Adrenal gland (tissue), 12 donors: ENCODE data around the gene UBAC2. TPM values are rescaled to one million over a fixed set of nuclear protein-coding genes. Genes with fewer than 3 reads are reported as not detected.

ENCODE experiments used
- DNase-seq, 7 donors: peaks; one replicate each; pipeline ENCODE4 v3.0.0-alpha.2; 2019 to 2020
- H3K27ac ChIP-seq, 5 donors: fragments of 200-600 bp; sonication (generic) in 4 of 5; 1 replicate in 3 of 5; 2 replicates in 2 of 5; pipeline versions ENCODE4 v1.5.1 to v1.8.0; 2016 to 2020; ENCODE audit warnings: mild to moderate bottlenecking in 1 of 5
- H3K27me3 ChIP-seq: fragments of 200-600 bp; 2 replicates; pipeline ENCODE4 v1.8.0; 2021
- H3K36me3 ChIP-seq, 2 donors: fragments of 200-600 bp; replicated peaks in 1 of 2; 1 replicate in 1 of 2; 2 replicates in 1 of 2; pipeline versions ENCODE4 v1.5.1 to v1.8.0; 2018 to 2022
- H3K4me1 ChIP-seq, 2 donors: fragments of 200-600 bp; replicated peaks in 1 of 2; 1 replicate in 1 of 2; 2 replicates in 1 of 2; pipeline versions ENCODE4 v1.5.1 to v1.8.0; 2018 to 2021
- H3K4me3 ChIP-seq, 4 donors: fragments of 200-600 bp; sonication (generic) in 3 of 4; one replicate each; pipeline ENCODE4 v1.5.1; 2016 to 2018
- H3K9me3 ChIP-seq, 3 donors: fragments of 200-600 bp; sonication (generic) in 1 of 3; replicated peaks in 1 of 3; 1 replicate in 2 of 3; 2 replicates in 1 of 3; pipeline versions ENCODE4 v1.5.1 to v1.8.0; 2016 to 2021
- CTCF ChIP-seq, 6 experiments: fragments of 450-650 bp in 4 of 6; fragments of 200-600 bp in 2 of 6; sonication (generic) in 1 of 6; IDR thresholded peaks; 1 replicate in 5 of 6; 2 replicates in 1 of 6; pipeline versions ENCODE4 v1.5.1 to v1.8.0; 2016 to 2021; ENCODE audit warnings: antibody characterized with exemption in 6 of 6, mild to moderate bottlenecking in 2 of 6, moderate library complexity in 1 of 6
- POLR2A ChIP-seq, 2 donors: fragments of 450-650 bp; IDR thresholded peaks; one replicate each; pipeline ENCODE4 v1.6.1; 2017; ENCODE audit warnings: antibody characterized with exemption in 2 of 2, mild to moderate bottlenecking in 2 of 2, moderate library complexity in 1 of 2
- WGBS, 4 donors: extraction: QIAGEN DNeasy Blood & Tissue Kit in 2 of 4; methylation state at CpG; one replicate each; pipeline versions ENCODE4 v1.1.5 to v1.1.7; 2013 to 2017; 5-methylcytosine and 5-hydroxymethylcytosine counted together
- intact Hi-C, 2 donors: fragments of 100-400 bp; cut with DNase I; formaldehyde crosslinking; loops; one replicate each; pipeline versions ENCODE4 v1.14.1 to v1.15.0; 2022 to 2023
- polyA plus RNA-seq, 3 donors: library from polyadenylated mRNA; stranded (reverse); fragments of 200-250 nt in 2 of 3; fragments of 350-450 nt in 1 of 3; fragmentation: Illumina TruSeq in 1 of 3; extraction: RNeasy Lipid Tissue Mini Kit (QIAGEN cat#74804) in 1 of 3; gene quantifications; one replicate each; pipeline ENCODE4 v1.2.3, GENCODE V29; 2013 to 2014
- total RNA-seq, 9 donors: library from RNA; depleted of rRNA in 4 of 9; stranded (reverse); fragments of >200 nt in 4 of 9; fragments of 120-200 nt in 1 of 9; fragmentation: NEBNext Ultra II Directional in 1 of 9; extraction: Animal tissue kit (Norgen Biotek cat#: 25700) in 1 of 9; gene quantifications; one replicate each; pipeline versions ENCODE4 v1.1.0 to v1.2.4, GENCODE V29; 2013 to 2023
- donor health status: healthy with polysubstance abuse.
- donor health status: Bipolar disorder and iron deficiency.
- donor health status: DM: yes; HTN: yes; CAD: no.
- donor health status: DM: no; HTN: no; CAD: no.
- donor health status: DM: no; HTN: no; CAD: no.
- donor health status: DM: yes; HTN: yes; CAD: no.

Gene UBAC2
- total and polyA plus RNA-seq, 12 donors = 46.3 to 67.8 (median 53.5) TPM

DNA sequence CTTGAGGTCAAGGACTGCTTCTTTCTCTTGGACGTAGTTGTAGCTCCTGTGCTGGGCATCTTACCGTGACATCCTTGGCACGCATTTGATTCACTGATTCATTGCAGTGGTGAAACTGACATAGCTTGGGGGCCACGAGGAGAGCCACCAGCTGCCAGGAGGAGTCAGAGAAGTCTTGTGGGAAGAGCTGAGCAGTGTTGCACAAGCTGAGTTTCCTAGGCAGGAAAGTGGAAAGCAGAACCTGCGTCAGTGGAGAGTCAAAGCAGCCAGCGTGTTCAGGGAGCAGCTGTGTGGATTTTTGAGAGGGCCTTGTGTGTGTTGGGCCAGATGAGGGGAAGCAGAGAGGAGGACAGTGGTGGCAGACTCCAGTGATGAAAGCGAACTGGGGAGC, 111.8 kb downstream of the UBAC2 start:
- Histone ChIP-seq H3K9me3 (no peaks in the 10 kb centered on the region), H3K4me3 (no peak overlapping the region), H3K4me1 (peaks cover 15 to 17% of the 10 kb centered on the region in 2 donors), H3K36me3 (no peaks in the 10 kb centered on the region), H3K27ac (peak overlapping the region; percentile 31 to 90 (median 72)), H3K27me3 (no peaks in the 10 kb centered on the region)
- intact Hi-C loops = no loop called here
- TF ChIP-seq CTCF (IDR thresholded peaks at IDR 0.05) (no peak), POLR2A (IDR thresholded peaks at IDR 0.05) (peak in 1 of 2 donors; percentile 51)
- 26 to 36% (median 34%) methylated on average over 7 of the region's 7 CpGs for WGBS, 4 donors
- DNase-seq = peak; percentile 72 to 93 (median 92)

DNA sequence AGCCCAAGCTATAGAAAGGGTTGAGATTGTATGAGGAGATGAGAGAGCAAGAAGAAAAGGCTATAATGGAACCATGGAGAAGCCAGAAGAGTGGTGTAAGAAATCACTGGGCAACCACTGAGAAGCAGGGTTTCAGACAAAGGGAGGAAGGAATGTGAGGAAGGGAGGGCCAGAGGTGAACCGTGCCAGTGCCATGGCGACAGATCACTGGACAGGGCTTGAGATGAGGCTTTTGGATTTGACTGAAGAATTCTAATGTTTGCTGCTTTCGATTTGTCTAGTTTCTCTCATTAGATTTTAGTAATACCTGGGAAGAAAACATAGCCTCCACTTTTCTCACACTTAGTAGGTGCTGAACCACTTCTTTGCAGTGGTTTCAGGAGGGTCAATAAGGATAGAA, 112.8 kb downstream of the UBAC2 start:
- Histone ChIP-seq H3K9me3 (no peaks in the 10 kb centered on the region), H3K27ac (peak overlapping the region; percentile 31 to 90 (median 72)), H3K27me3 (no peaks in the 10 kb centered on the region), H3K4me1 (peaks cover 15 to 17% of the 10 kb centered on the region in 2 donors), H3K36me3 (no peaks in the 10 kb centered on the region), H3K4me3 (no peak overlapping the region)
- intact Hi-C loops = no loop called here
- 69 to 88% (median 79%) methylated on average over 3 of the region's 3 CpGs for whole genome bisulfite sequencing, 4 donors
- no peak for TF ChIP-seq CTCF (IDR thresholded peaks at IDR 0.05)
- no peak for TF ChIP-seq POLR2A (IDR thresholded peaks at IDR 0.05)
- DNase-seq = no peak

DNA sequence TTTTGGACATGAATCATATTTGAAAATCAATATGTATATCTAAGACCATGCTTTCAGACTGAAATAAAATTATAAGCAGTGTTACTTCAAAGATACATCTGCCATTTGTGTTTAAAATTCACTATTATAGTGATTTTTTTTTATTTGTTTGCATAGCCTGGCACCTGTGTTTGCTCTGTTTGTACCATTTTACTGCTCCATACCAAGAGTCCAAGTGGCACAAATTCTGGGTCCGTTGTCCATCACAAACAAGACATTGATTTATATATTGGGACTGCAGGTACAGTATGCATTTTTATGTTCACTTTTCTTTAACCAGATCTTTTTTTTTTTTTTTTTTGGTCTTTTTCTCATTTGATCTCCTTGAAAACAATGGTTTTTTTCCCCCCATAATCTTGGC, 113.3 kb downstream of the UBAC2 start:
- Histone ChIP-seq H3K9me3 (no peaks in the 10 kb centered on the region), H3K36me3 (no peaks in the 10 kb centered on the region), H3K27ac (peak overlapping the region in 2 of 5 donors; percentile 85 to 90), H3K4me3 (no peak overlapping the region), H3K4me1 (peaks cover 15 to 17% of the 10 kb centered on the region in 2 donors), H3K27me3 (no peaks in the 10 kb centered on the region)
- TF ChIP-seq POLR2A (IDR thresholded peaks at IDR 0.05) (no peak), CTCF (IDR thresholded peaks at IDR 0.05) (no peak)
- DNase-seq = no peak
- WGBS, 4 donors = 92 to 97% (median 95%) methylated on average over 1 of the region's 1 CpG
- intact Hi-C loops = no loop called here

- DNase-seq = peak in 1 of 7 donors; percentile 18
- intact Hi-C loops = no loop called here
- no peak for TF ChIP-seq CTCF (IDR thresholded peaks at IDR 0.05)
- TF ChIP-seq POLR2A (IDR thresholded peaks at IDR 0.05) = no peak
- Histone ChIP-seq H3K27ac (peak overlapping the region in 2 of 5 donors; percentile 7 to 35), H3K4me3 (no peak overlapping the region), H3K4me1 (peaks cover 15 to 17% of the 10 kb centered on the region in 2 donors), H3K9me3 (no peaks in the 10 kb centered on the region), H3K36me3 (no peaks in the 10 kb centered on the region), H3K27me3 (no peaks in the 10 kb centered on the region)
- 70 to 81% (median 72%) methylated on average over 10 of the region's 10 CpGs for WGBS, 4 donors
Observed at GRCh38 chr13:99314640-99315176, 114.1 kb downstream of the UBAC2 start.
